ENCODE measurements around the gene CNTN1.

DNA sequence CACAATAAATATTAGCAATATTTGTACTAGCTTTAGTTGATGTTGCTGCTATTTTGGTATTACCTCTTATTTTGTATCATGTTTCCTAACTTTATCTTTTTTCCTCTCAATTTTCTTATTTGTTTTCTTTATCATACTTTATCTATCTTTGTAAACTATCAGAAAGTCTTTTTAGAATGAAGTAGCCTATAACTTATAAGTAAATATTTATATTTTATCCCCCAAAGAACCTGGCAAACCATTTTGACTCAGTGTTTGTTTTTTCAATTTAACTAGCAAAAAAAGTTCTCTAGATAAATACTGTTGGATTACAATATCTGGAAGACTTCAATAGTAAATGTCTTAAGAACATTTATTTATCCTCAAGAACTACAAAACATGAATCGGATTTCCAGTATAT is 360.2 kb downstream of the CNTN1 start:
- TF ChIP-seq POLR2A (IDR thresholded peaks at IDR 0.05) (no peak), POLR2AphosphoS5 (IDR thresholded peaks at IDR 0.05) (no peak)
- TF ChIP-seq, protein P1, sequence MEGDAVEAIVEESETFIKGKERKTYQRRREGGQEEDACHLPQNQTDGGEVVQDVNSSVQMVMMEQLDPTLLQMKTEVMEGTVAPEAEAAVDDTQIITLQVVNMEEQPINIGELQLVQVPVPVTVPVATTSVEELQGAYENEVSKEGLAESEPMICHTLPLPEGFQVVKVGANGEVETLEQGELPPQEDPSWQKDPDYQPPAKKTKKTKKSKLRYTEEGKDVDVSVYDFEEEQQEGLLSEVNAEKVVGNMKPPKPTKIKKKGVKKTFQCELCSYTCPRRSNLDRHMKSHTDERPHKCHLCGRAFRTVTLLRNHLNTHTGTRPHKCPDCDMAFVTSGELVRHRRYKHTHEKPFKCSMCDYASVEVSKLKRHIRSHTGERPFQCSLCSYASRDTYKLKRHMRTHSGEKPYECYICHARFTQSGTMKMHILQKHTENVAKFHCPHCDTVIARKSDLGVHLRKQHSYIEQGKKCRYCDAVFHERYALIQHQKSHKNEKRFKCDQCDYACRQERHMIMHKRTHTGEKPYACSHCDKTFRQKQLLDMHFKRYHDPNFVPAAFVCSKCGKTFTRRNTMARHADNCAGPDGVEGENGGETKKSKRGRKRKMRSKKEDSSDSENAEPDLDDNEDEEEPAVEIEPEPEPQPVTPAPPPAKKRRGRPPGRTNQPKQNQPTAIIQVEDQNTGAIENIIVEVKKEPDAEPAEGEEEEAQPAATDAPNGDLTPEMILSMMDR (IDR thresholded peaks at IDR 0.05), result no peak

Data from prostate gland (tissue), 2 donors.